ENCODE measurements around the gene ST3GAL3.
A peak's percentile ranks its signal among the peaks of the same experiment; 100 is the strongest.

The ST3GAL3 gene

GRCh38 chr1:43707190-43708001 lies at the start of gene ST3GAL3:
Gene ST3GAL3, plus strand, starts transcription at chr1:43707536. Its CDS starts 28,727 bp downstream, at chr1:43736263.
- peak; percentile 87 to 88 for DNase-seq

- DNase-seq = no peak
Observed at GRCh38 chr1:43659212-43660166, 47.8 kb upstream of the ST3GAL3 start.

GRCh38 chr1:43660355-43660754 lies 47.0 kb upstream of the ST3GAL3 start:
- DNase-seq = no peak

- no peak for DNase-seq
Observed at GRCh38 chr1:43664369-43664768, 43.0 kb upstream of the ST3GAL3 start.

- no peak for DNase-seq
Observed at GRCh38 chr1:43666608-43667007, 40.7 kb upstream of the ST3GAL3 start.

- DNase-seq = no peak
Observed at GRCh38 chr1:43668956-43669355, 38.4 kb upstream of the ST3GAL3 start.

- DNase-seq = no peak
Observed at GRCh38 chr1:43669878-43670277, 37.5 kb upstream of the ST3GAL3 start.

GRCh38 chr1:43671193-43671592 lies 36.1 kb upstream of the ST3GAL3 start:
- DNase-seq = no peak

- no peak for DNase-seq
Observed at GRCh38 chr1:43671626-43672330, 35.6 kb upstream of the ST3GAL3 start.

- DNase-seq = no peak
Observed at GRCh38 chr1:43673261-43673660, 34.1 kb upstream of the ST3GAL3 start.

GRCh38 chr1:43678940-43679339 lies 28.4 kb upstream of the ST3GAL3 start:
- DNase-seq = no peak

- no peak for DNase-seq
Observed at GRCh38 chr1:43683560-43683959, 23.8 kb upstream of the ST3GAL3 start.

- no peak for DNase-seq
Observed at GRCh38 chr1:43686801-43687200, 20.5 kb upstream of the ST3GAL3 start.

GRCh38 chr1:43687301-43688108 lies 19.8 kb upstream of the ST3GAL3 start:
- no peak for DNase-seq

- no peak for DNase-seq
Observed at GRCh38 chr1:43688109-43688387, 19.3 kb upstream of the ST3GAL3 start.

GRCh38 chr1:43688594-43689000 lies 18.7 kb upstream of the ST3GAL3 start:
- DNase-seq = no peak

- DNase-seq = no peak
Observed at GRCh38 chr1:43689289-43689688, 18.0 kb upstream of the ST3GAL3 start.

- no peak for DNase-seq
Observed at GRCh38 chr1:43691871-43692815, 15.2 kb upstream of the ST3GAL3 start.

GRCh38 chr1:43693371-43693770 lies 14.0 kb upstream of the ST3GAL3 start:
- DNase-seq = no peak

GRCh38 chr1:43699281-43699680 lies 8.1 kb upstream of the ST3GAL3 start:
- DNase-seq = no peak

GRCh38 chr1:43703836-43704235 lies 3.5 kb upstream of the ST3GAL3 start:
- no peak for DNase-seq

Measured in stimulated activated CD4-positive, alpha-beta T cell treated with anti-CD3 and anti-CD28 coated beads, Interleukin-2, amount 100 ng/mL, for 48 hours (primary cell).